Liver (tissue), 9 donors: ENCODE data around the gene MED6. TPM values are rescaled to one million over a fixed set of nuclear protein-coding genes. Genes with fewer than 3 reads are reported as not detected.
A peak's percentile ranks its signal among the peaks of the same experiment; 100 is the strongest.

Experiments used
- DNase-seq: peaks from one replicate; pipeline ENCODE4 v3.0.0-alpha.2; 2017; ENCODE audit warnings: low spot score
- H3K27ac ChIP-seq, 2 donors: one replicate each; pipeline ENCODE4 v1.7.0; 2013; ENCODE audit warnings: inconsistent platforms in 2 of 2, low read length in 2 of 2, control low read depth in 1 of 2, low read depth in 1 of 2, mild to moderate bottlenecking in 1 of 2
- H3K27me3 ChIP-seq, 4 donors: one replicate each; pipeline versions ENCODE4 v1.6.1 to v1.7.0; 2013; ENCODE audit warnings: low read length in 3 of 4, inconsistent platforms in 1 of 4, mild to moderate bottlenecking in 1 of 4, moderate library complexity in 1 of 4; ENCODE audit not compliant: control insufficient read depth in 4 of 4, insufficient read depth in 4 of 4
- H3K36me3 ChIP-seq, 4 donors: one replicate each; pipeline versions ENCODE4 v1.6.1 to v1.7.0; 2013; ENCODE audit warnings: low read length in 3 of 4, mild to moderate bottlenecking in 3 of 4, low read depth in 1 of 4, moderate library complexity in 1 of 4; ENCODE audit not compliant: control insufficient read depth in 4 of 4, insufficient read depth in 3 of 4
- H3K4me1 ChIP-seq, 4 donors: one replicate each; pipeline versions ENCODE4 v1.6.1 to v1.7.0; 2013; ENCODE audit warnings: low read length in 3 of 4, mild to moderate bottlenecking in 3 of 4, moderate library complexity in 1 of 4; ENCODE audit not compliant: control insufficient read depth in 4 of 4, insufficient read depth in 4 of 4
- H3K4me3 ChIP-seq, 3 donors: one replicate each; pipeline versions ENCODE4 v1.6.1 to v1.7.0; 2013; ENCODE audit warnings: low read length in 3 of 3, control low read depth in 1 of 3, low read depth in 1 of 3, mild to moderate bottlenecking in 1 of 3
- H3K9ac ChIP-seq, 2 donors: one replicate each; pipeline ENCODE4 v1.7.0; 2013; ENCODE audit warnings: low read length in 2 of 2, mild to moderate bottlenecking in 2 of 2, moderate library complexity in 2 of 2, control low read depth in 1 of 2, low read depth in 1 of 2
- H3K9me3 ChIP-seq, 4 donors: one replicate each; pipeline versions ENCODE4 v1.6.1 to v1.7.0; 2013; ENCODE audit warnings: low read length in 3 of 4; ENCODE audit not compliant: control insufficient read depth in 4 of 4
- ATF3 ChIP-seq: IDR thresholded peaks from 2 replicates; pipeline ENCODE4 v1.6.1; 2016; ENCODE audit warnings: antibody characterized with exemption
- CTCF ChIP-seq: fragments of 150-350 bp; IDR thresholded peaks from 2 replicates; pipeline ENCODE4 v1.5.1; 2017; ENCODE audit warnings: improper control_type of control experiment, low read depth, low read length; ENCODE audit not compliant: missing input control
- EGR1 ChIP-seq, 2 donors: IDR thresholded peaks; 2 replicates each; pipeline ENCODE4 v1.6.1; 2016 to 2018; ENCODE audit warnings: antibody characterized with exemption in 2 of 2, low read depth in 2 of 2
- FOXA1 ChIP-seq: IDR thresholded peaks from 2 replicates; pipeline ENCODE4 v1.6.1; 2016; ENCODE audit warnings: antibody characterized with exemption
- FOXA2 ChIP-seq: IDR thresholded peaks from 2 replicates; pipeline ENCODE4 v1.6.1; 2016; ENCODE audit warnings: antibody characterized with exemption
- GABPA ChIP-seq, 2 donors: IDR thresholded peaks in 1 of 2; conservative IDR thresholded peaks in 1 of 2; 2 replicates each; pipeline ENCODE4 v1.6.1; 2016; ENCODE audit warnings: antibody characterized with exemption in 2 of 2, mild to moderate bottlenecking in 1 of 2, moderate library complexity in 1 of 2
- HNF4A ChIP-seq, 2 donors: conservative IDR thresholded peaks; 2 replicates each; pipeline ENCODE4 v1.6.1; 2016; ENCODE audit warnings: antibody characterized with exemption in 2 of 2, mild to moderate bottlenecking in 2 of 2
- HNF4G ChIP-seq: IDR thresholded peaks from 2 replicates; pipeline ENCODE4 v1.6.1; 2016; ENCODE audit warnings: antibody characterized with exemption
- JUND ChIP-seq, 2 donors: IDR thresholded peaks; 2 replicates each; pipeline ENCODE4 v1.6.1; 2016; ENCODE audit warnings: antibody characterized with exemption in 2 of 2
- MAX ChIP-seq: IDR thresholded peaks from 2 replicates; pipeline ENCODE4 v1.6.1; 2016; ENCODE audit warnings: antibody characterized with exemption
- NR2F2 ChIP-seq: IDR thresholded peaks from 2 replicates; pipeline ENCODE4 v1.6.1; 2016; ENCODE audit warnings: antibody characterized with exemption
- RAD21 ChIP-seq, 2 donors: IDR thresholded peaks; 2 replicates each; pipeline ENCODE4 v1.6.1; 2016; ENCODE audit warnings: antibody characterized with exemption in 2 of 2, mild to moderate bottlenecking in 2 of 2
- REST ChIP-seq: IDR thresholded peaks from 2 replicates; pipeline ENCODE4 v1.6.1; 2016; ENCODE audit warnings: antibody characterized with exemption, mild to moderate bottlenecking
- RXRA ChIP-seq, 2 donors: IDR thresholded peaks; 2 replicates each; pipeline ENCODE4 v1.6.1; 2017 to 2018; ENCODE audit warnings: antibody characterized with exemption in 2 of 2, mild to moderate bottlenecking in 1 of 2
- SP1 ChIP-seq: IDR thresholded peaks from 2 replicates; pipeline ENCODE4 v1.6.1; 2018; ENCODE audit warnings: antibody characterized with exemption, mild to moderate bottlenecking
- TAF1 ChIP-seq: conservative IDR thresholded peaks from 2 replicates; pipeline ENCODE4 v1.6.1; 2016; ENCODE audit warnings: antibody characterized with exemption, mild to moderate bottlenecking
- YY1 ChIP-seq: IDR thresholded peaks from 2 replicates; pipeline ENCODE4 v1.6.1; 2016; ENCODE audit warnings: antibody characterized with exemption, mild to moderate bottlenecking
- ZBTB33 ChIP-seq: IDR thresholded peaks from 2 replicates; pipeline ENCODE4 v1.6.1; 2016; ENCODE audit warnings: antibody characterized with exemption
- WGBS: extraction: QIAGEN DNeasy Blood & Tissue Kit; methylation state at CpG from one replicate; pipeline ENCODE4 v1.1.7; 2013; 5-methylcytosine and 5-hydroxymethylcytosine counted together
- polyA plus RNA-seq, 2 donors: library from polyadenylated mRNA; stranded (reverse) in 1 of 2; unstranded in 1 of 2; fragments of 200-250 nt in 1 of 2; fragments of >200 nt in 1 of 2; fragmentation: Nextera tagmentation in 1 of 2; extraction: Ambion mirVana in 1 of 2; gene quantifications; one replicate each; pipeline versions ENCODE4 v1.2.1 to v1.2.3, GENCODE V29; 2013 to 2015
- total RNA-seq, 2 donors: library from RNA; depleted of rRNA; stranded (reverse); fragments of >200 nt; gene quantifications; one replicate each; pipeline ENCODE4 v1.2.3, GENCODE V29; 2014
- donor health status: healthy.
- donor health status: healthy.
- donor health status: healthy.
- donor health status: healthy.
- donor health status: healthy.

The MED6 gene
- total and polyA plus RNA-seq, 4 donors: 10.4 to 21.3 (median 15.2) TPM

GRCh38 chr14:70624972-70625371, 24.5 kb upstream of the MED6 start:
- no peak overlapping the region for H3K27ac ChIP-seq
- TF ChIP-seq HNF4G (no peak), YY1 (no peak)
- H3K9me3 ChIP-seq: peaks cover 0 to 5% (median 0%) of the 10 kb centered on the region in 4 donors
- DNase-seq: no peak
- no peaks in the 10 kb centered on the region for H3K27me3 ChIP-seq
- no peak overlapping the region for H3K9ac ChIP-seq
- no peaks in the 10 kb centered on the region for H3K4me1 ChIP-seq
- no peaks in the 10 kb centered on the region for H3K36me3 ChIP-seq
- WGBS: 81% methylated on average over 1 of the region's 1 CpG
- H3K4me3 ChIP-seq: no peak overlapping the region

GRCh38 chr14:70622111-70622712, 21.8 kb upstream of the MED6 start:
- TF ChIP-seq EGR1 (IDR thresholded peaks at IDR 0.05; ENCODE audit: low read depth in 2 of 2) (no peak), JUND (IDR thresholded peaks at IDR 0.05) (no peak), CTCF (peak; percentile 84), MAX (no peak), FOXA1 (no peak), ATF3 (no peak), FOXA2 (no peak), RXRA (IDR thresholded peaks at IDR 0.05) (peak in 1 of 2 donors; percentile 10), GABPA (IDR thresholded peaks at IDR 0.05 in 1 of 2, conservative IDR thresholded peaks at IDR 0.05 in 1 of 2) (no peak), RAD21 (IDR thresholded peaks at IDR 0.05) (peak; percentile 88 to 93), TAF1 (no peak), NR2F2 (no peak), ZBTB33 (no peak), REST (no peak), SP1 (no peak), HNF4A (conservative IDR thresholded peaks at IDR 0.05) (no peak), HNF4G (no peak), YY1 (no peak)
- Histone ChIP-seq H3K36me3 (no peaks in the 10 kb centered on the region), H3K27me3 (no peaks in the 10 kb centered on the region), H3K9ac (no peak overlapping the region), H3K9me3 (peaks cover 0 to 4% (median 0%) of the 10 kb centered on the region in 4 donors), H3K4me3 (no peak overlapping the region), H3K4me1 (no peaks in the 10 kb centered on the region), H3K27ac (no peak overlapping the region)
- 30% methylated on average over 3 of the region's 3 CpGs for WGBS
- DNase-seq: no peak
